Glomerular endothelial cell (primary cell): ENCODE results near the gene TTI1. TPM values are rescaled to one million over a fixed set of nuclear protein-coding genes. Genes with fewer than 3 reads are reported as not detected.
"Not testable (repeated sequence)": the region's sequence is repeated elsewhere in the genome, so short reads cannot be mapped to it uniquely, and the experiment has no call there.

Source experiments
- DNase-seq: peaks from one replicate; pipeline ENCODE4 v3.0.0-alpha.2; 2011; ENCODE audit warnings: low read depth, low spot score; ENCODE audit errors: extremely low read depth
- total RNA-seq: library from RNA; depleted of rRNA; stranded (reverse); fragments of >200 nt; gene quantifications from 2 replicates; pipeline ENCODE4 v1.2.3, GENCODE V29; 2015

TTI1 gene
- total RNA-seq, 1 donor from 2014 or later: 12.9 TPM

DNA sequence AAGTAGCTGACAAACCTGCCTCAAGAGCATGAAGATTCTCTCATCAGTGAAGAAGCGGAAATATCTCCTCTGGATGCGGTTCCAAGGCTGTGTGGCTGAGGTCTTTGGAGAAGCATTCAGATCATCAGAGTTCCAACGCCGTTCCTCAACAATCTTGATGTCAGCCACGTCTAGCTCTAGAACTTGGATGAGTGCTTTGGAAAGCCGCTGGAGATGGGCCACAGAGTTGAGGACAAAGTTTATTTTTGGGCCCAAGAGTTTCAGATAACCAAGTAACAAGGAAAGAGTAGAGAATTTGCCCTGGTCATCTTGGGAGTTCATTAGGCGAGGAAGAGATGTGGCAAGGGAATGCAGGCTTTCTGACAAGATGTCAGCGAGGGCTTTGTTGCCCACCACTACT lies 20.9 kb downstream of the TTI1 start:
- DNase-seq: no peak

DNA sequence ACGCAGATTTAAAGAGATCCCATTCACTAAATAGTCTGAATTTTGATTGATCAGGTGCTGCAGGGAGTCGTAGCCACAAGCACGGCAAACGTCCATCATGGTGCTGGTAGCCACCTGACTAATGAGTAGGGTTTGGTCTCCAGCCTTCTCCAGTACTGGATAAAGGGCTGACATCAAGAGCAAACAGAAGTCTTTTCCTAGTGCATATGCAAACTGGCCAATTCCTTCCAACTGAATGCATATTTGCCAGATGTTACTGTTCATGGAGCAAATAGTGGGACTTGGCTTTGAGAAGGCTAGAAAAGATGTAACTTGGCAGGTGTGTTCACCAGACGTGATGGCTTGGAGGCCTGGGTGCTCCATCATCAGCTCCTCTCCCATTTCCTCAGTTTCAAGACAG lies 21.6 kb downstream of the TTI1 start:
- DNase-seq: no peak

DNA sequence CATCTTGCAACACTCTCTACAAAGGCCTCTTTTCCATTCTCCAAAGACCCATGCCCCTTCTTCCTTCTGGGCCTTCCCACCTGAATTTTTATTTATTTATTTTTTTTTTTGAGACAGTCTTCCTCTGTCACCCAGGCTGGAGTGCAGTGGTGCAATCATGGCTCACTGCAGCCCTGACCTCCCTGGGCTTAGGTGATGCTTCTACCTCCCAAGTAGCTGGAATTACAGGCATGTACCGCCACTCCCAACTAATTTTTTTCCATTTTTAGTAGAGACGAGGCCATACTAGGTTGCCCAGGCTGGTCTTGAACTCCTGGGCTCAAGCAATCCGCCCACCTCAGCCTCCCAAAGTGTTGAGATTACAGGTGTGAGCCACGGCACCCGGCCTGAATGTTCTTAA lies 23.8 kb downstream of the TTI1 start:
- DNase-seq: not testable (repeated sequence)

DNA sequence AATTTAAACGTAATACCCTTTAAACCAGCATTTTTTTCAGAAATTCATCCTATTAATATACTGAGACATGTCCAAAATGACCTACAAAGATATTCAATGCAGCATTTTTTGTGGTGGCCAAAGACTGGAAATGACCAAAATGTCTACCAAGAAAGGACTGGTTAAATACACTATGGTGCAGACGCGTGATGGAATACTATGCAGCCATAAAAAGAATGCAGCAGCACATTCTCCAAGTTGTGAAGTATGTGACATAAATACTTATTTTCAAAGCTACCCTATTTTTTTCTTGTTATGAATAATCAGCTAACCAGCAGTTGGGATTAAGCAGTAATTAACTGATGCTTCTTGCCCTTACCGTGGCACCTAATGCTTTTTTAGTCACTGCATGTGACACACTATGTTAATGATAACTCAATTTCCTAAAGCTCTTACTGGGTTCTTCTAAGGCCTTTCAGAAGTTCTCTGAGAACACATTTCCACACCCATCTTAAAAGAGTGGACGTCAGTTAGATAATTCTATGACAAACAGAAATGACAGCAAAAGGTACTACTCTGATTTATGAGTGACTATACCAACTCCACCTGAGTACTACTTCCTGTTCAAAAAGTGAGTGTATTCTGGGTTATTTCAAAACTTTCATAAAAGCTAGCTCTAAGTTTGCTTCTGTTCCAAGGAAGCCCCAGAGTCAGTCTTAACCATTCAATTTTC lies 24.9 kb downstream of the TTI1 start:
- no peak for DNase-seq

DNA sequence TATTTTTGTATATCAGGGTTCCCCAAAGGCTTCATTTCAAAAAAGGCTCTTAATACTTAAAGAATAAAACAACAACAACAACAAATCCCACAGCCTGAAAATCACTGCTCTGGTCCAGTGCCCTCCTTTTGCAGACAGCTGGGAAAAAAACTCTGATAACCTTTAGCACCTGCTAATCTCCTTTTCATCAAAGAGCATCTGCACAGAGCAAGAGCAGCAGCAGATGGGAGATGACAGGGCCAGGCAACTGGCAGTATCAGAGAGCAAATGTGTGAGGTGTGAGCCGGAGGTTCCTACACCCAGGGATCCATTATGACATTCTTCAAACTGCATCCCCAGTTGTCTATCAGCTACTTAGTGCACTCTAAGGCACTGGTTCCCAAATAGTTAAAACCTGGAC lies 25.7 kb downstream of the TTI1 start:
- DNase-seq: no peak

DNA sequence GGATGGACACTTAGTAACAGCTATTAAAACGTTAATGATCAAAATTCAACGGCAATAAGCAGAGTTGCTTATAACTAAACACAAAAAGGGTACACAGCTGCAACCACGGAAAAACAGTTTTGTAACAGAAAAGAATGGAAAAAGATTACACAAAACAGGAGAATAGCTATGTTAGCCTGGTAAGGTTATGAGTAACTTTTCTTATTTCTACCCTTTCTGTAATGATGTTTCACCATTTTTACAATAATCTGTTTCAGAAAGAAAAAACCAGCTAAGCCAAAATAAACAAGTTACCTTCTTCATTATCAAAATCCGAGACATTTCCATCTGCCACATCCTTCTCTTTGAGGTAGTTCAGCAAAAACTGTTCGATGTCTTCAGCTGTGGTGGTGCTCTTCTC lies 27.4 kb downstream of the TTI1 start:
- DNase-seq: no peak

DNA sequence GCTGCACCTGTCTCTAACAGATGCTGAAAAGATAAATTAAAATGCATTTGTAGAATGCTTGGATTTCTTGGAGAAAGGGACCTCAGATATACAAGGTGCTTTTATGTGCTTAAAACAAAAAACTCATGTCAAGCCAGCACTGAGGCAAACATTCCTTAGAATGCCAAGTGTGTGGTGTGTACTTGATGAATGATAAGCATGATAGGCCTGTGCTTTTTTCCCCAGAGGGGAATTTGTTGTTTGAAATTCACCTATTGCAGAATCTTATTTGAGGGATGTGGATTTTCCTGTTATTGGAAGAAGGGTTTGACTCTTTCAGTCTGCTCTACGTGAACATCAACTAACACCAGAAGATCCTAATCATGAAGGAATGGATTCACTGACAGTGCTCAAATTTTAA lies 28.8 kb downstream of the TTI1 start:
- DNase-seq: no peak

DNA sequence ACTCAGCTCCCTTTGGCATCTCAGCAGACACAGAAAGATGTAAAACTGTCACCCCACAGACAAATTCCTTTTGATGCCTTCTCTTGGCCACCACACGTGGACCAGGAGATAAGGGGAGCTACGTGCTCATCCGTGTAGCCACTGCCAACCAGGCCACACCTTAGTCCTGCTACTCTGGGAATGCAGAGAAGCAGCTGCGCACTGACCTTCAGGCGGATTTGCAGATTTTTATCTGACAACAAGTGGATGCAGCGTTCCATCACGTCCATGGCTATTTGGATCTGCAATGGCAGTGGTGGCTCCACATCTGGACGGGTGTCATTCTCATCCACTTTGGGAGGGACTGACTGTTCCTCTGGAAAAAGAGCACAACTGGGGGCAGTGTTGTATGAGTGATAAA lies 30.8 kb downstream of the TTI1 start:
- no peak for DNase-seq

DNA sequence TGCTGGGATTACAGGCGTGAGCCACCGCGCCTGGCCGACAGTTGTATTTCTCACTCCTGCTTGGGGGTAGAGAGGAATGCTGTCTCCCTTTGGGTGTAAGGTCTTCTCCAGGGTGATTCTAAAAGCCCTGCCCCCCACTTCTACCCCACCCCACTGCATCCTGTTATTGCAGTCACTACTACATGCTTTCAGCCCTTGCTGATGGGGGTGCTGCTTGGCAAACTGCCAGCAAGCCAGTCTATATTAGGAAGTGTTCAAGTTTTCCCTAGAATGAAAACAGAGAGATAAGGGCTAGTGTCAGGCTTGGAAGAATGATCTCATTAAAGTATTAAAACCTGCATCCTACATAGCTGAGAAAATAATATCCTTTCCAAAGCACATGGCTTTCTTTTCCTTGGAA lies 31.3 kb downstream of the TTI1 start:
- no peak for DNase-seq

DNA sequence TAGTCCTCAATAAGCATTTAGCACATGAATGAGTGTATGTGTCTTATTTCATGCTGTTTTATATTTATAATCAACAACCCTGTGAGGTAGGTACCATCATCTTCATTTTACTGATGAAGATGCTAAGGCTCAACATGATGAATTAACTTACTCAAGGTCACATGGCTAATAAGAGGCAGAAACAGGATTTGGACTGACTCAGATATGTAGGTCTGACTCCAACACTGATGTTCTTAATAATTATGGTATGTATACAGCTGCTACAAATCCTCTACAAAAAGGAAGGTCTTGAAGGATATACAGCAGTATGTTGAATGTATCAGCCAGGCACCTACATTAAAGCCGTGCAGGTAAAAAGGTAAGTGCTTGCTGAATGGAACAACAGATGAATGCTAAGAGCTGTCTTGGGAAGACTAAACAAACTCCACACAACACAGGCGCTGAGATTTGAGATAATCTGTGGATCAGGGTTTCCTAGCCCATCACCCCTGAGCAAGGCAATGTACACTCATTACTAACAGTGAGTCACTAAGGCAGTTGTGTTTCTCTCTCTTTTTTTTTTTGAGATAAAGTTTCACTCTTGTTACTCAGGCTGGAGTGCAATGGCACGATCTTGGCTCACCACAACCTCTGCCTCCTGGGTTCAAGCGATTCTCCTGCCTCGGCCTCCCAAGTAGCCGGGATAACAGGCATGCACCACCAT lies 31.9 kb downstream of the TTI1 start:
- no peak for DNase-seq

DNA sequence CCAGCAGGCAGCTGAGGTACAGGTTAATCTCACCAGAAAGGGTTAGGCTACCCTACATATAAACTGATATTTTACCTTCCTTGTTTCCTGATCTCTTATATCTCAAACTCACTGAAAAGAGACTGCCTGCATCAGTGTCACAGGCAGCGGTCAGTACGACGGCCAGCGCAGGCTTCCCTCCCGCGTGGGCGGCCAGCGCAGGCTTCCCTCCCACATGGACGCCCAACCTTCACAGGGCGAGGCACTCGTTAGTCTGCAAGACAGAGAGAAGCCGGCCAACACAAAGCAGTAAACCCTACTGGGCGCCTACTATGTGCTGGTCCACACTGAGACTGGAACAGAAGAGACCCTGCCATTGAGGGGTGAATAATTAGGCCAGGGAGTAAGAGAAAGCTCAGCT lies 33.0 kb downstream of the TTI1 start:
- no peak for DNase-seq

DNA sequence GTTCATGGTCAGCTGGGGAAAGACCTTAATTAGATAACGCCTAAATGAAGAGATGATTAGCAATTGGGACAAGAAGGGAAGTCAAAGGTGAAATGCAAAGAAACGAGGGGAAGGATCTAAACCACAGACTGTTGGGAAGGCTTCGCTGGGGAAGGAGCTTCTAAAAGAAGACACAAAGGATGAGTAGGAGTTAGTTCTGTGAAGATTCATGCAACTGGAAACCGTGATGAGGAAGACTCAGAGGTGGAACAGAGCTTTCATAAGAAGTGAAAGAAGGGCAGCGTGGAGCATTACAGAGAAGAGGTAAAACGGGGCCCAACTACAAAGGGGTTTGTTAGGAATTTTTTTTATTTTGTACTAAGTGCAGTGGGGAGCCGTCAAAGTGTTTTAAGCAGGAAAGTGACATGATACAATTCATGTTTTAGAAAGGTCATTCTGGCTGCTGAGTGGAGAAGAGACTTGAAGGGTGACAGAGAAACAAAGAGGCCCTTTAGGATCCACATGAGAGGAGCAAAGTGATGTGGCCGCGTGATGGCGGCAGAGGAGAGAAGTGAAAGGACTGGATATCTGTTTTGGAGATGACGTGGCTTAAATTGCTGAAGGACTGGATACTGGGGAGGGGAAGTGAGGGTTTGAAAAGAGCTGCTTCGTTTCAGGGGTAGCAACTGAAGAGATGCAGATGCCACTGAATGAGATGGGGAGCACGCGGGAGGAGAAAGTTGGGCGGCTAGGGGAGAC lies 33.6 kb downstream of the TTI1 start:
- DNase-seq: no peak

DNA sequence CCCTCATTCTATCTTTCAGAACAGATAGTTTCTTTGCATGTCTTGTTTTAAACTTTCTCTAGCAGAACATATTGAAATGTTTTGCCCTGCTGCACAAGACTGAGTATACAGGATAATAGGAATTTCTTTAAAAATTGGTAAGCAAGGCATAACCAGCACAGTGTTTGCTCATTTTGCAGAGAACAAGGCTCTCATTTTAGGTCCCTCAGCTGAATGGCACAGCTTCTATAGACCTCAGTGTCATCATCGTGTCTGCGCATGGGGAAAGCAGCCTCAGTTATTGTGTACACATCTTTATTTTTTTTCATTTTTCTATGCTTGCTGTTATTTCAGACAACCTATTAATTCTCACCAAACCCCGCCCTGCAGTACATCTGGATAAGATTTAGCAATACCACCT lies 35.7 kb downstream of the TTI1 start:
- DNase-seq: no peak

DNA sequence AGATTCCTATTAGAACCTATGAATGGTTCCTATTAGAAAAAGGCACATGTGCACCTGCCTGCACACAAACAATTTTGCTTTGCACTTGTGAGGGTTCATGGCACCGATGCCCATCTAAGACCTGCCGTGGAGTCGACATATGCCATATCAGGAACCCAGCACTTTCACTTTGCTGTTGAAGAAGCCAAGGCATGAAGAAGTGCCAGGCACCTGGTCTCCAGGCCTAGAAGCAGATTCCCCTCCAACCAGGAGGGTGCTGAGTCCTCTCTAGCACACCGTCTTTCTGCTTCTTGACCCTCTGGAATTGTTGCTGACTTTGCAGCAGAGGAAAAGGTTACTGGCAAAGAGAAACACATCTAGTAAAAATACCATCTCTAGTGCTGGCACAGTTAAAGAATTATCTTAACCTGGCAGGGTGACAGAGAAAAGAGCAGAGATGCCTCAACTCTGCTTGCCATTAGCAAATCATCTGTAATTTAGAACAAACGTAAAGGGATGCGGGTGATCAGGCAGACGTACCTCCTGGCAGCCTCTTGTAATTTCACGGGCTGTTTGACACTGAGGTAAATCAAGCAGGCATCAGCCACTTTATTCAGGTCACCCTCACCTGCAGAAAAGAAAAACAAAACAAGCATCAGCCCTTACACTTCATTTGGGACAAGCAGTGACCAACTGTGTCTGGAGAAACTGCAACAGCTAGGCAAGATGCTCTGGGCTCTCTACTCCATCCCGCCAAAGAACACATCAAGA lies 37.2 kb downstream of the TTI1 start:
- DNase-seq: no peak

DNA sequence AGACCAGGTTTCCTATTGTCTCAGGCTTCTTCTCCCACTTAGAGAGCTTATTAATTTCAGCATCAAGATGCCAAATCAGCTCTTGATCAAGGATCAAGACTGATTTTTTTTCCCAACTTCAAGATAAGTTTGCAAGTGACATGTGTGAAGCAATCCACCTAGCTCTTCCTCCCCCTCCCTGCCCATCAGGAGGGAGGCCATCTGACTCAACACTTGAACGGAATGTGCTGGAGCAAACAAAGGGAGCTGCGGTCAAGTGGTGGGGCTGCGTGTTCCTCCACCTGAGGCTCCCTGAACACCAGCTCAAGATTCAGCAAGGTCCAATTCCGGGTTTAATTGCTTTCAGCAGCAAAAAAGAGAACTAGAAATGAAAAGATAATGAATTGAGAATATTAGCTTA lies 38.7 kb downstream of the TTI1 start:
- no peak for DNase-seq

DNA sequence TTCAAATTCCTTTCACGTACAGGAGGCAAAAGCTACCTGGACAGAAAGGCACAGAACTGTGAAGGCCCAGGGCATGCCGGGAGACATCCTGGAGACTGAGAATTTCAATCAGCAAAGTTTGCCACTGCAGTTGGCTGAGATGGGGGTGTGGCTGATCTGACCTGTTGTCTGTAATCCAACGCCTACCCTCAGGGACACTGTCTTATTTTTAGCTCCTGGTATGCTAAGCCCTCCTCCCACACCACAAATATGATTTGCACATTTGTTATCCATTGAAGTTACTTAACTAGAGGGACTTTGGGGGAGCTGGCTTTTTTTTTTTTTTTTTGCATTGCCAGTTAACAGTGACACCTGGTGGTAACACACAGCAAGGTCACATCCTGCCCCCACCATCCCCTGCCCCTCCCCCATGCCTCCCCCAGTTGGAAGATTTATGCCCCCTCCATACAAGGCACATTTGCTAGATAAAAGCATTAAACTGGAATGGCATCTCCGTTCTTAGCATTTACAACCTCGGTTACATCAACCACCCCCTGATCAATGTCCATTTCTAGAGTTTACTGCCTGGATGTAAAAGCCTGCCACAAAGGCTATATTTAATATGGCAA lies 40.4 kb downstream of the TTI1 start:
- DNase-seq: no peak

DNA sequence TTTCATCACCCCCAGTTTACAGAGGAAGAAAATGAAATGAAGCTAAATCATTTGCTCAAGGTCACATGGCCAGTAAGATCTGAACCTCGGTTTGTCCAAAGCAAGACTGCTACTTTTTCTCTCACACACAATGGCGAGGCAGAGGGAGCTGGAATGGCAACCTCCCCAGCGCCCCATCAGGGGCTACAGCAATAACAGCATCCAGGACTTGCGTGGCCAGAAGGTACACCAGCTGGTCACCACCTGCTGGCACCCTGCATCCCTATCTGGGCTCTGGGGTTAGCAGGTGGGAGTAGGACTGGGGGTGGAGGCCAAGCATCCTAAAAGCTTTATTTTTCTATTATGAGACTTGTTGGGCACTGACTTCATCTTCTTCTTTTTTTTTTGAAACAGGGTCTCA lies 41.3 kb downstream of the TTI1 start:
- no peak for DNase-seq

DNA sequence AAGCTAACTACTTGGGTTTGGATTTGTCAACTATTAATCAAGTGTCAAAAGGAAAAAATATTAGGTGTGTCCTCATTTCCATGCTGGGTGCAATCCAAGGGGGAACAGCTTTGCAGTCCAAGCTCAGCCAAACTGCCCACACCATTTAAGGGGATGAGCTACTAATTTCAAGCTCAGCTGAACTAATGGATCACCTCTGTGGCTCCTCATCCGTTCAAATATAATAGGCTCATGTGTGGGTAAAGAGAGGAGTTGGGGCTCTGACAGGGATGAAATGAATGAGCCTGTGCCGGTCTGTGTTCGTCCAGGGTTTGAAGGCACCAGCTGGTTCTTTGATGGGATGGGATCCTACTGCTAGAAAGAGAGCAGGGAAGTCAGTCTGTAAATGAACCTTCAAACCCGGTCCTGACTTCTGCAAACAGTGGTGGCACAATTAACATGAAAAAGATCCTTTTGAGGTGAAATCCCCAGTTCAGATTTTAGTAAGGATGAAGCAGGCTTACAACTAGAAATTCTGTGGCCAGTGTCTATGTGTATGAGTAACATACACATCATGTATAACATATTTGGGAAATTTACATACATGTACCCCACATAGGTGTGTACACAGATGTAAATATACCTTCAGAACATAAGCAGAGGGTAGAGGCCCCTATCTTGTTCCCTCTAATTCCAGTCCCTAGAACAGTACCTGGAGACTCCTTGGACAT lies 41.9 kb downstream of the TTI1 start:
- DNase-seq: no peak

DNA sequence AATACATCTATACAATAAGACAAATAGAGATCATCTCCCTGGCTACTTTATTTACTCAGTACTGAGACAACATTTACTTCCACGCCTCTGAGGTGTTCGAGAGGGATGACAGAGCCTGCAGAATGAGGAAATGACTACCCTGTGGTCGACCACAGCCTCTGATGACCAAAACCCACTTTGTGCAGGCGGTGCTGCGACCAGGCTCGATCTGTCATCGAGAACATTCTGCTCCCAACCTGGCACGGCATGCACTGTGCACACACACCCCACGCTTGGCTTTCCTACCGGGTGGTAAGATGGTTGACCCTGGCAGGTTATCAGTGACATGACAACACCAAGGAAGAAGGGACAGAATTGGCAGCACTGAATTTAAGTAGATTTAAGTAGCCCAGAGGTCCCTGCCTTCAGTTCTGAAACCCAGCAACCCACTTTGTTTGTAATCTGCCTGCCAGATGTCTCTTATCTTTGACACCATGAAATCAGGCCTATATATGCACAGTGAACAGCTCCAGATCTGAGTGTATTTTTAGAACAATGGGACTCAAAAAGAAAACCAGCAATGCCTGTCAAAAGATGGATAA lies 42.6 kb downstream of the TTI1 start:
- DNase-seq: no peak
